Heart left ventricle (tissue), 16 donors: ENCODE measurements around the gene ACE. TPM values are rescaled to one million over a fixed set of nuclear protein-coding genes. Genes with fewer than 3 reads are reported as not detected.

Experiments
- ATAC-seq, 4 donors: fragments of 200-7000 bp; cut with Tn5 transposase; one replicate each; pipeline ENCODE4 v1.9.1; 2020 to 2022; ENCODE audit warnings: moderate library complexity in 4 of 4, mild to moderate bottlenecking in 3 of 4, moderate number of reproducible peaks in 1 of 4
- DNase-seq, 5 donors: peaks; one replicate each; pipeline ENCODE4 v3.0.0-alpha.2; 2020
- H3K27ac ChIP-seq, 12 donors: fragments of 200-600 bp; sonication (generic) in 4 of 12; one replicate each; pipeline versions ENCODE4 v1.5.0 to v1.8.0; 2016 to 2022; ENCODE audit warnings: mild to moderate bottlenecking in 2 of 12
- H3K27me3 ChIP-seq, 9 donors: fragments of 200-600 bp; sonication (generic) in 2 of 9; one replicate each; pipeline versions ENCODE4 v1.5.1 to v1.8.0; 2016 to 2022; ENCODE audit warnings: mild to moderate bottlenecking in 3 of 9
- H3K36me3 ChIP-seq, 9 donors: fragments of 200-600 bp; sonication (generic) in 2 of 9; one replicate each; pipeline versions ENCODE4 v1.5.0 to v1.8.0; 2018 to 2022; ENCODE audit warnings: mild to moderate bottlenecking in 2 of 9
- H3K4me1 ChIP-seq, 12 donors: fragments of 200-600 bp; sonication (generic) in 4 of 12; one replicate each; pipeline versions ENCODE4 v1.5.0 to v1.8.0; 2016 to 2022; ENCODE audit warnings: mild to moderate bottlenecking in 3 of 12
- H3K4me3 ChIP-seq, 12 donors: fragments of 200-600 bp; sonication (generic) in 4 of 12; one replicate each; pipeline versions ENCODE4 v1.5.0 to v1.8.0; 2017 to 2022; ENCODE audit warnings: mild to moderate bottlenecking in 9 of 12, moderate library complexity in 4 of 12
- H3K9me3 ChIP-seq, 12 donors: fragments of 200-600 bp; sonication (generic) in 4 of 12; one replicate each; pipeline versions ENCODE4 v1.5.0 to v1.8.0; 2016 to 2022; ENCODE audit warnings: mild to moderate bottlenecking in 1 of 12
- POLR2A ChIP-seq, 2 donors: fragments of 450-650 bp; IDR thresholded peaks; one replicate each; pipeline ENCODE4 v1.6.1; 2017; ENCODE audit warnings: antibody characterized with exemption in 2 of 2, mild to moderate bottlenecking in 2 of 2, moderate library complexity in 2 of 2
- WGBS, 4 donors: extraction: QIAGEN DNeasy Blood & Tissue Kit in 2 of 4; methylation state at CpG; one replicate each; pipeline versions ENCODE4 v1.1.5 to v1.1.7; 2013 to 2018; 5-methylcytosine and 5-hydroxymethylcytosine counted together
- intact Hi-C, 10 donors: fragments of 100-400 bp; cut with DNase I; formaldehyde crosslinking; loops; one replicate each; pipeline versions ENCODE4 v1.11.1 to v1.14.2; 2022
- polyA plus RNA-seq, 2 donors: library from polyadenylated mRNA; stranded (reverse); fragments of 200-250 nt; gene quantifications; one replicate each; pipeline ENCODE4 v1.2.3, GENCODE V29; 2013
- total RNA-seq, 9 donors: library from RNA; depleted of rRNA in 2 of 9; stranded (reverse); fragments of >200 nt in 2 of 9; fragmentation: NEBNext Ultra II Directional in 3 of 9; extraction: Animal tissue kit (Norgen Biotek cat#: 25700) in 3 of 9; gene quantifications; one replicate each; pipeline versions ENCODE4 v1.1.0 to v1.2.4, GENCODE V29; 2016 to 2023
- TF ChIP-seq, protein P1 (sequence below), 12 donors: fragments of 200-600 bp; sonication (generic) in 4 of 12; IDR thresholded peaks; one replicate each; pipeline versions ENCODE4 v1.5.0 to v1.8.0; 2018 to 2022; ENCODE audit warnings: antibody characterized with exemption in 12 of 12, mild to moderate bottlenecking in 5 of 12
- donor health status: ischemic (EF 13 %, LVEDD 7.1; RV severe dilation, severe dysfunction).
- donor health status: healthy with polysubstance abuse.
- donor health status: DM: no; HTN: yes; CAD: no.
- donor health status: DM: no; HTN: no; CAD: no.
- donor health status: ischemic (EF 25% LVEDD 6.9; RV normal size, moderate dysfunction).
- donor health status: ischemic (EF 25% LVEDD 5.7; RV mildly dilated, moderate dysfunction).
- donor health status: healthy.
- donor health status: DM: yes; HTN: yes; CAD: no.
- donor health status: ischemic (EF 35%, LVEDD 5.7; RV mildly dilated, moderate dysfunction).
- donor health status: nonischemic (EF 11% LVEDD 7.7; RV severe dilation, severe dysfunction).
- donor health status: DM: yes; HTN: yes; CAD: no.
- donor health status: PGD.
- donor health status: ischemic (EF 29% LVEDD 5.4; RV normal size, mild dysfunction).
- donor health status: nonischemic (EF 23%, LVEDD 6.1; RV moderate dilation, normal function).

ACE gene
- total and polyA plus RNA-seq, 11 donors, result 1.6 to 42.3 (median 7.6) TPM

DNA sequence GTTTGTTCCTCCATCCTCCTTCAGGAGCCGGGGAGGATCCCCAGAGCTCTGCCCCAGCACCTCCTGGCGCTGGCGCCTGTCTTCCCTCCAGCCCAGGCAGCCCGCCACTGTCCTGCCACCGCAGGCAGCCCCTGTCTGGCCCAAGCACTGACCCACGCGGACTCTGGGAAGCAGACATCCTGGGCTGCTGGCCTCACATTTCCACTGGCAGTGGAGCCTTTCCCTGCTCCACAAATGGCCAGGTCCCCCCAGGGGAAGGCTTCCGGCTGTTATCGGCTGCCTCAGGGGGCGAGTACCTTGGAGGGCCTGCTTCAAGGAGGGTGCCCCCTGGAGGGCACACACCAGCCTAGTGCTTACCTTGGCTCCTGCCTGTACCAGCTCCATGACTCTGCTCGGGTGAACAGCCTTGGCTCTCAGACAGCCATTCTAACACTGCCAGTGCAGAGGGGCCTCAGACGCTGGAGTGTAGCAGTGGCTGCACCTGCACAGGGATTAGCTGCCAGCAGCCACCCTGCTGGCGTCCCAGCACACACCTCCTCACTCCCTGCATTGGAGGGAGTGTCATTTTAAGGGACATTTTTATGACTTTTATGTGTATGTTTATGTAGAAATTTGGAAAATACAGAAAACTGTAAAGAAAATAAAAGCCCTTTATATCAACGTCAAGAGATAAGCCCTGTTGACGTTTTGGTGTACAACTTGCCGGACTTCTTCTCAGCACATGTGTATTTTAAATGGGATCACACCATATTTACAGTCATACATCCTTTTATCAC lies 21.0 kb downstream of the ACE start:
- peaks cover 0 to 10% (median 0%) of the 10 kb centered on the region in 9 donors for H3K36me3 ChIP-seq
- intact Hi-C loops, result no loop called here
- H3K4me3 ChIP-seq, result no peak overlapping the region
- no peaks in the 10 kb centered on the region for H3K9me3 ChIP-seq
- H3K27ac ChIP-seq, result no peak overlapping the region
- TF ChIP-seq, protein P1, sequence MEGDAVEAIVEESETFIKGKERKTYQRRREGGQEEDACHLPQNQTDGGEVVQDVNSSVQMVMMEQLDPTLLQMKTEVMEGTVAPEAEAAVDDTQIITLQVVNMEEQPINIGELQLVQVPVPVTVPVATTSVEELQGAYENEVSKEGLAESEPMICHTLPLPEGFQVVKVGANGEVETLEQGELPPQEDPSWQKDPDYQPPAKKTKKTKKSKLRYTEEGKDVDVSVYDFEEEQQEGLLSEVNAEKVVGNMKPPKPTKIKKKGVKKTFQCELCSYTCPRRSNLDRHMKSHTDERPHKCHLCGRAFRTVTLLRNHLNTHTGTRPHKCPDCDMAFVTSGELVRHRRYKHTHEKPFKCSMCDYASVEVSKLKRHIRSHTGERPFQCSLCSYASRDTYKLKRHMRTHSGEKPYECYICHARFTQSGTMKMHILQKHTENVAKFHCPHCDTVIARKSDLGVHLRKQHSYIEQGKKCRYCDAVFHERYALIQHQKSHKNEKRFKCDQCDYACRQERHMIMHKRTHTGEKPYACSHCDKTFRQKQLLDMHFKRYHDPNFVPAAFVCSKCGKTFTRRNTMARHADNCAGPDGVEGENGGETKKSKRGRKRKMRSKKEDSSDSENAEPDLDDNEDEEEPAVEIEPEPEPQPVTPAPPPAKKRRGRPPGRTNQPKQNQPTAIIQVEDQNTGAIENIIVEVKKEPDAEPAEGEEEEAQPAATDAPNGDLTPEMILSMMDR (IDR thresholded peaks at IDR 0.05), result peak in 3 of 12 donors; percentile 9 to 25 (median 19)
- TF ChIP-seq POLR2A (IDR thresholded peaks at IDR 0.05), result no peak
- H3K27me3 ChIP-seq, result peaks cover 0 to 5% (median 0%) of the 10 kb centered on the region in 9 donors
- no peaks in the 10 kb centered on the region for H3K4me1 ChIP-seq
- 66 to 71% (median 68%) methylated on average over 9 to 16 of the region's 16 CpGs for WGBS, 4 donors
- ATAC-seq, result peak in 1 of 4 donors; percentile 27
- peak in 1 of 5 donors; percentile 43 for DNase-seq

DNA sequence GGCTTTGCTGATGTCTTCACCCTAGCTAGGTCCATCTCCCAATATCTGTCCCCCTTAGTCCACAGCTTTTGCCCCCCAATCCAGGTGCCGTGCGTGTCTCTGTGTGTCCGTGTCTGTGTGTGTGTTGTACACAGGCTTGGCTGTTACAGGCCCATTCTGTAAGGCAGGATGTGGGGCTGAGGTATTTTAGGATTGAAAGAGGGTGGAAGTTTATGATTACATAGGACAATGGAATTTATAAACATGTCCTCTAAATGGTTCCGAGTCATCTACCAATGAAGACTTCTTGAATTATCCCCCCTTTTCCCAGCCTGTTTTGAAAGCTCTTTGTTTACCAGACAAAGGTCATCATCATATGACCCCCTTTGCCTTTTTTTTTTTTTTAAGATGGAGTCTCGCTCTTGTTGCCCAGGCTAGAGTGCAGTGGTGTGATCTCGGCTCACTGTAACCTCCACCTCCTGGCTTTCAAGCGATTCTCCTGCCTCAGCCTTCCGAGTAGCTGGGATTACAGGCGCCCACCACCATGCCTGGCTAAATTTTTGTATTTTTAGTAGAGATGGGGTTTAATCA lies 21.9 kb downstream of the ACE start:
- TF ChIP-seq POLR2A (IDR thresholded peaks at IDR 0.05), result no peak
- TF ChIP-seq, protein P1 (IDR thresholded peaks at IDR 0.05), result no peak
- Histone ChIP-seq H3K27me3 (peaks cover 0 to 5% (median 0%) of the 10 kb centered on the region in 9 donors), H3K4me3 (no peak overlapping the region), H3K9me3 (no peaks in the 10 kb centered on the region), H3K36me3 (peaks cover 0 to 10% (median 0%) of the 10 kb centered on the region in 9 donors), H3K4me1 (peaks cover 0 to 5% (median 0%) of the 10 kb centered on the region in 12 donors), H3K27ac (no peak overlapping the region)
- intact Hi-C loops, result no loop called here
- ATAC-seq (no peak), DNase-seq (no peak)
- 71 to 84% (median 81%) methylated on average over 9 of the region's 9 CpGs for WGBS, 4 donors

DNA sequence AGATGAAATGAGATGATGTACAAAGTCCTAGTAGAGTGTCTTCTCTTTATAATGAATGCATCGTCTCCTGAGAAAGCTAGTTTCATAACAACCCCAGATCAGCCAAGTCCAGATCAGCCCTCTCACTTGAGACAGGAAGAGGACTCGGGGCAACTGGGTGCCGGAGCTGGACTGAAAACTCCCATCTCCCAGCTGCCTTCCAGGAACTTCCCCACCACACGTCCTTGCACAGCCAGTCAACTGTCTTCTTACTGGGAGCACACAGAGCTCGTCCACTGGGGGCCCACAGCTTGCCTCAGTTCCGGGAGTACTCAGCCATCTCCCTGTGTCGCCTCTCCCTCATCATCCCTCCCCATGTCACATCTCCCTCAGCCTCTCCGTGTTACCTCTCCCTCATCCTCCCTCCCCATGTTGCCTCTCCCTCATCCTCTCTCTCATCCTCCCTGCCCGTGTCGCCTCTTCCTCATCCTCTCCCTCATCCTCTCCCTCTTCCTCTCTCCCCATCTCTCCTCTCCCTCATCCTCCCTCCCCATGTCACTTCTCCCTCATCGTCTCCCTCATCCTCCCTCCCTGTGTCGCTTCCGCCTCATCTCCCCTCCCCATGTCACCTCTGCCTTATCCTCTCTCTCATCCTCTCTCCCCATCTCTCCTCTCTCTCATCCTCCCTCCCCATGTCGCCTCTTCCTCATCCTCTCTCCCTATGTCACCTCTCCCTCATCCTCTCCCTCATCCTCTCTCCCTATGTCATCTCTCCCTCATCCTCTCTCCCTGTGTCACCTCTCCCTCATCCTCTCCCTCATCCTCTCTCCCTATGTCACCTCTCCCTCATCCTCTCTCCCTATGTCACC lies 23.9 kb downstream of the ACE start:
- H3K36me3 ChIP-seq, result no peaks in the 10 kb centered on the region
- ATAC-seq (no peak), DNase-seq (no peak)
- no peak overlapping the region for H3K27ac ChIP-seq
- peaks cover 0 to 5% (median 0%) of the 10 kb centered on the region in 12 donors for H3K4me1 ChIP-seq
- H3K4me3 ChIP-seq, result no peak overlapping the region
- TF ChIP-seq POLR2A (IDR thresholded peaks at IDR 0.05), result no peak
- TF ChIP-seq, protein P1 (IDR thresholded peaks at IDR 0.05), result no peak
- no peaks in the 10 kb centered on the region for H3K9me3 ChIP-seq
- H3K27me3 ChIP-seq, result peaks cover 0 to 13% (median 3%) of the 10 kb centered on the region in 9 donors
- 44 to 56% (median 48%) methylated on average over 14 of the region's 14 CpGs for WGBS, 4 donors
- intact Hi-C loops, result no loop called here

DNA sequence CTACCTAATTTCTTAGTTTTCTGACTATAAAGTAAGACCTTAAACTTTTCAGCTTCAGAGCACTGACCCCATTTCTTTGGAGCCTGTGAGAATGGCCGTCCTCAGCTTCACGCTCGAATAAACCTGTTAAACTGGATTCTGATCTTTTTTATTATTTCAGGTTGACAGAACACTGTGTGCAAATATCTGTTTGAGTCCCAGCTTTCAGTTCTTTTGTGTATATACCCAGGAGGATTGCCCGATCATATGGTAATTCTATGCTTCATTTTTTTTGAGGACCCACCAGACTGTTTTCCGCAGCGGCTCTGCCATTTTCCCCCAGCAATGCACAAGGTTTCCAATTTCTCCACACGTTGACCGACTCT lies 26.5 kb downstream of the ACE start:
- peaks cover 0 to 24% (median 3%) of the 10 kb centered on the region in 9 donors for H3K27me3 ChIP-seq
- no peak overlapping the region for H3K4me3 ChIP-seq
- intact Hi-C loops, result no loop called here
- H3K36me3 ChIP-seq, result no peaks in the 10 kb centered on the region
- H3K4me1 ChIP-seq, result peaks cover 0 to 5% (median 0%) of the 10 kb centered on the region in 12 donors
- DNase-seq (no peak), ATAC-seq (no peak)
- TF ChIP-seq POLR2A (IDR thresholded peaks at IDR 0.05), result no peak
- TF ChIP-seq, protein P1 (IDR thresholded peaks at IDR 0.05), result no peak
- H3K27ac ChIP-seq, result peak overlapping the region in 1 of 12 donors; percentile 51
- no peaks in the 10 kb centered on the region for H3K9me3 ChIP-seq
- whole genome bisulfite sequencing, 4 donors, result 77 to 85% (median 81%) methylated on average over 8 of the region's 8 CpGs
